Activated CD4-positive, alpha-beta T cell treated with anti-CD3 and anti-CD28 coated beads for 36 hours (primary cell): ENCODE results near the gene GOLGA8J. TPM values are rescaled to one million over a fixed set of nuclear protein-coding genes. Genes with fewer than 3 reads are reported as not detected.
"Not testable (repeated sequence)": the region's sequence is repeated elsewhere in the genome, so short reads cannot be mapped to it uniquely, and the experiment has no call there.

Experiments used
- ATAC-seq: fragments of 200-7000 bp; cut with Tn5 transposase; one replicate; pipeline ENCODE4 v1.10.0; 2021; ENCODE audit warnings: mild to moderate bottlenecking, moderate library complexity
- CTCF ChIA-PET: fragments of 350-600 bp; sonication (Branson Sonifier 250); formaldehyde crosslinking; loops from one replicate; lab custom pipeline; 2021; ENCODE audit warnings: antibody characterized with exemption; lab: Charles Lee
- POLR2A ChIA-PET: fragments of 350-600 bp; sonication (Branson Sonifier 250); formaldehyde crosslinking; loops from one replicate; lab custom pipeline; 2021; ENCODE audit warnings: antibody characterized with exemption, inconsistent platforms; lab: Charles Lee
- DNase-seq: peaks from one replicate; pipeline ENCODE4 v3.0.0-alpha.2; 2020
- H3K27ac Mint-ChIP-seq: one replicate; pipeline ENCODE4 v1.8.0; 2021; ENCODE audit warnings: mixed read lengths
- H3K27me3 Mint-ChIP-seq: one replicate; pipeline ENCODE4 v1.8.0; 2021; ENCODE audit warnings: mixed read lengths
- H3K36me3 Mint-ChIP-seq: one replicate; pipeline ENCODE4 v1.8.0; 2021; ENCODE audit warnings: low read depth, mixed read lengths
- H3K4me1 Mint-ChIP-seq: one replicate; pipeline ENCODE4 v1.8.0; 2021; ENCODE audit warnings: mixed read lengths
- H3K4me3 Mint-ChIP-seq: one replicate; pipeline ENCODE4 v1.8.0; 2021; ENCODE audit warnings: mild to moderate bottlenecking, moderate library complexity, mixed read lengths
- H3K9me3 Mint-ChIP-seq: one replicate; pipeline ENCODE4 v1.8.0; 2021; ENCODE audit warnings: low read depth, mixed read lengths
- intact Hi-C, 2 experiments: fragments of 100-400 bp; cut with DNase I in 1 of 2; cut with micrococcal nuclease in 1 of 2; formaldehyde crosslinking; loops; one replicate each; pipeline versions ENCODE4 v1.14.2 to v1.15.1; 2022 to 2024; cut with DNase I, micrococcal nuclease
- total RNA-seq, 2 experiments: library from RNA; stranded (reverse); gene quantifications; one replicate each; pipeline ENCODE4 v1.2.3, GENCODE V29; 2021

GOLGA8J gene
- under 1 TPM in 1 of 2 experiments, not detected in 1; 0.16 TPM for total RNA-seq

DNA sequence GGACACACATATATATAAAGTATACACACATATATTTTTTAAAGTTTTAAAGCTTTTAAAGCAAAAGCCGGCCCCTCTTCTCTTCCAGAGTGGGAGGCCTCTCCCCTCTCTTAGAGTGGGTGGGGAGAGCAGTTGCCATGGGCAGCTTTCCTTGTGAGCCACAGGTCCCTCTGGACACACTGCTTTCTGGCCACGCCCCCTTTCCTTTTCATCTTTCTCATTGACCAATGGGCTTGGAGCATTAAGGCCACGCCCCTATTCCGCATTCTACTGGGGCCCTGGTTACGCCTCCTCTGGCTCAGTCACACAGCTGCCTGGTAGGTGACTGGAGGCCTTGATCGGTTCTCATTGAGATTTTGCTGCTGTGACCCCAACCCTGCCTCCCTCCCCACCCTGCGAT, at the start of gene GOLGA8J:
Gene GOLGA8J (plus strand): TSS at position 301 of the 400 bp plus-strand sequence. CDS start 98 bp downstream, at position 399.
- H3K4me1 Mint-ChIP-seq, intact Hi-C loops, H3K9me3 Mint-ChIP-seq, H3K27me3 Mint-ChIP-seq, H3K27ac Mint-ChIP-seq, ATAC-seq, DNase-seq, H3K4me3 Mint-ChIP-seq, H3K36me3 Mint-ChIP-seq, POLR2A ChIA-PET, CTCF ChIA-PET: not testable (repeated sequence)

- ATAC-seq (no peak), DNase-seq (no peak)
- no peaks in the 10 kb centered on the region for H3K36me3 Mint-ChIP-seq
- H3K9me3 Mint-ChIP-seq = peaks cover 2% of the 10 kb centered on the region
- no peaks in the 10 kb centered on the region for H3K4me1 Mint-ChIP-seq
- ChIA-PET CTCF (no interaction called here), POLR2A (no interaction called here)
- H3K27ac Mint-ChIP-seq = no peak overlapping the region
- H3K27me3 Mint-ChIP-seq = peaks cover 24% of the 10 kb centered on the region
- H3K4me3 Mint-ChIP-seq = no peak overlapping the region
- intact Hi-C loops = no loop called here
Measured at GRCh38 chr15:30033211-30033610, 49.5 kb upstream of the GOLGA8J start.

DNA sequence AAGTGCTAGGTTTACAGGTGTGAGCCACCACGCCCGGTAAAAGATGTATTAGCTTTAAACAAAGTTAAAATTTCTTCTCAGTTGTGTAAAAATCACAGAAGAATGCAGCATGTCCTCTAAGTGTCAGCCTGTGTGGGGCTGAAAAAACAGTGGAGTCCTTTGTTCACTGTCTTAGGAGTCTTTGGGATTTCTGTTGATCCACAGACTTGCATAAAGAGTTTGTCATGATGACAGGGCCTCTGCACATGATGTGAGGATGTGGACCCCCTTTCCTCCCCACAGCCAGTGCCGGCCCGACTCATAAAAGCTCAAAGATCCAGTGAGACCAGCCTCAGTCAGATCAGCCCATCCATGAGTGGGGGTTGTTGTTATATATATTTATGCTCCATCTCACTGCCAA, 49.0 kb upstream of the GOLGA8J start:
- POLR2A ChIA-PET = no interaction called here
- no peaks in the 10 kb centered on the region for H3K36me3 Mint-ChIP-seq
- no peak overlapping the region for H3K27ac Mint-ChIP-seq
- no peaks in the 10 kb centered on the region for H3K4me1 Mint-ChIP-seq
- CTCF ChIA-PET = interaction anchor here (0.7 kb wide), 1 partner anchor 1930 kb away, joined by 3 read pairs; no protein-coding TSS in a partner anchor
- no peak overlapping the region for H3K4me3 Mint-ChIP-seq
- ATAC-seq = no peak
- no peak for DNase-seq
- H3K9me3 Mint-ChIP-seq = peaks cover 2% of the 10 kb centered on the region
- peaks cover 27% of the 10 kb centered on the region for H3K27me3 Mint-ChIP-seq
- intact Hi-C loops = no loop called here

DNA sequence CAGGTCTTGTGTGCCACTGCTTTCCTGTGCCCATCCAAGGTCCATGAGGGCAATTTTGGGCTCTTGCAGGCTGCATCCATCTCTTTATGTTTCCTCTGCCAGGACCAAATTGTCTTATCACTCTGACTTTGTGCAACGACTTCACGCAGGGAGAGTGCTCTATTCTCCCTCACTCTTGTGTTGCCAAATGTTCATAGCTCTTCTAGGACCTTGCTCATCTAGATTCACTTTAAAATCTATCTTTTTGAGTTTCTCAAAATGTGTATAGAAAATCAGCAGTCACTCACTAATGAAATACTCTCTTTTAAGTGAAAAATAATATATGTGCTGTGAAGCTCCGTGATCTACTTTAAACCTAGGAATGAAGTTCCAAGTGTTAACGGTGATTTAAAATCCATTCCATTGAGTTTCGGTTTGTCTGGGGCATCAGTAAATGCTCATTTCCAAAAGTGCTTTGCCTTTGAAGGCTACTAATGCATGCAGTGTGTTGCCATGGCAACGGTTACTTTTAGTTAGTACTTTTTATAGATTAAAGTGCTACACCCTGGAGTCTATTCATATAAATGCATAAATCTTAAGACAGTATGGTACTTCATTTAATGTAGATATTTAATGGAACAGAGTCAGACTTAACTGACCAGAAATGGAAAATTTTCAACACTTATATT, 46.6 kb upstream of the GOLGA8J start:
- CTCF ChIA-PET = interaction anchor here (0.6 kb wide), 1 partner anchor 12 kb away, joined by 3 read pairs; no protein-coding TSS in a partner anchor
- POLR2A ChIA-PET = no interaction called here

DNA sequence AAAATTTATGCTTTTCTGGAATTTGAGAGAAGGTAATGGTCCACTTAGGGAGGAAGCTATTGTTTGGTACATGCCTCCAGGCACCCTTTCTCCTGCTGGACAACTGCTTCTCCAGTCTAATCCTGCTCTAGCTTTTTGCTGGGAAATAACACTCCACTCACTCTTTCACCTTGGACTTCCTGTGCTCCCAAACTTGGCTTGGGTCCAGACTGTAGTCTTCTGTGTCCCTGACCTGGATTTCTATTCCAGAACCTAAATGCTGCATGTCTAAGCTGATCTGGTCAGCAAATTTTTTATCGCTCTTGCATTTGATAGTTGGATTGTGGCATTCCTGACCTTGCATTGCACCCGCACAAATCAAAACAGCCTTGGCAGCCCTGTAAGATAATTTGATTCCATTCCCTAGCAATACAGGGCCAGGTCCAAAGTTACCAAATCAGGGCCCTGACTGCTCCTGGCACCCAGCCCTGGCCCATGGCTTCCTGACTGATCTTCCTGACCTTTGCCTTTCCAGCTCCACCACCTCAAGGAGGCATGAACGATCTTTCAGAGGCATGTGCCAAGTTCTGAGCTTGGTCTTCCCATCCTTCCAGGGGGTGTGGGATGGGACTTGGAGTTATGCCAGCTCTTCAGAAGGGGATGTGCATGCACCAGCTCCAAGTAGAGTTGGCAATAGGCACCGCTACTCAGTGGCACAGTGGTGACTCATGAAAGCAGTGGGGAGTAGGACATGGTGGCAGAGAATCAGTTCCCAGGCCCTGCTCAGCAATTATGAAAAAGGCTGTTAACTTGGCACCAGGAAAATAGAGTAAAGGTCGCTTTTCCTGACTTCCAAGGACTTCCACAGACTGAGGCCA, 43.9 kb upstream of the GOLGA8J start:
- Mint-ChIP-seq H3K4me3 (no peak overlapping the region), H3K9me3 (no peaks in the 10 kb centered on the region), H3K4me1 (no peaks in the 10 kb centered on the region), H3K36me3 (no peaks in the 10 kb centered on the region), H3K27me3 (peaks cover 23% of the 10 kb centered on the region), H3K27ac (no peak overlapping the region)
- DNase-seq = no peak
- ATAC-seq = no peak
- POLR2A ChIA-PET = no interaction called here
- CTCF ChIA-PET = no interaction called here
- intact Hi-C loops = no loop called here

More for the DNA sequence above, 46.6 kb upstream of the GOLGA8J start:
- no peak for DNase-seq
- no peak overlapping the region for H3K4me3 Mint-ChIP-seq
- H3K27ac Mint-ChIP-seq = no peak overlapping the region
- H3K4me1 Mint-ChIP-seq = no peaks in the 10 kb centered on the region
- intact Hi-C loops = no loop called here
- H3K9me3 Mint-ChIP-seq = no peaks in the 10 kb centered on the region
- ATAC-seq = no peak
- H3K36me3 Mint-ChIP-seq = no peaks in the 10 kb centered on the region
- H3K27me3 Mint-ChIP-seq = peaks cover 25% of the 10 kb centered on the region

GRCh38 chr15:30041868-30042267, 40.9 kb upstream of the GOLGA8J start:
- POLR2A ChIA-PET = no interaction called here
- peaks cover 25% of the 10 kb centered on the region for H3K27me3 Mint-ChIP-seq
- no peak overlapping the region for H3K27ac Mint-ChIP-seq
- H3K36me3 Mint-ChIP-seq = no peaks in the 10 kb centered on the region
- DNase-seq = no peak
- CTCF ChIA-PET = no interaction called here
- no peak for ATAC-seq
- intact Hi-C loops = no loop called here
- H3K4me3 Mint-ChIP-seq = no peak overlapping the region
- H3K9me3 Mint-ChIP-seq = no peaks in the 10 kb centered on the region
- H3K4me1 Mint-ChIP-seq = no peaks in the 10 kb centered on the region

DNA sequence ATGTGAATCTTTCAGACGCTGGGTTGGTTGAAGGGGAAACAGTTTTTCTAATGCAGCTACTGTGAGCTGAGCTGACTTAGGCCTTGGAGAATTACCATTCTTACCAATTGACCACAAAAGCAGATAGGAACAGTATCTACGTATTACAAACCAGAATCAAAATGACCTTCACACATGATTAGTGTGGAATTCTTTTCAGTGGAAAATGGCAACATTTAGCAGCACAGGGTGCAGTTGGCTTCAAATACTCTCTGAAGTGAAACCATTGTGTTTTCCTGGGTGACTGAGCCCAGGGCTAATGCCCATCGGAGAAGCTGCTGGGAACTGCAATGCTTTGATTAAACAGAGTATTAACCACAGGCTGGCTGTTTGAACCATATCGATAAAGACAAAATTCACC, 40.2 kb upstream of the GOLGA8J start:
- H3K36me3 Mint-ChIP-seq = no peaks in the 10 kb centered on the region

GRCh38 chr15:30043211-30043655, 39.5 kb upstream of the GOLGA8J start:
- no peak for ATAC-seq
- Mint-ChIP-seq H3K4me3 (no peak overlapping the region), H3K27ac (no peak overlapping the region), H3K9me3 (no peaks in the 10 kb centered on the region), H3K4me1 (no peaks in the 10 kb centered on the region), H3K27me3 (peaks cover 20% of the 10 kb centered on the region), H3K36me3 (no peaks in the 10 kb centered on the region)
- DNase-seq = no peak
- ChIA-PET POLR2A (no interaction called here), CTCF (interaction anchor here (0.7 kb wide), 1 partner anchor 1026 kb away, joined by 3 read pairs; no protein-coding TSS in a partner anchor)
- intact Hi-C loops = no loop called here

More for the DNA sequence above, 40.2 kb upstream of the GOLGA8J start:
- Mint-ChIP-seq H3K4me3 (no peak overlapping the region), H3K9me3 (no peaks in the 10 kb centered on the region), H3K4me1 (no peaks in the 10 kb centered on the region), H3K27ac (no peak overlapping the region), H3K27me3 (peaks cover 20% of the 10 kb centered on the region)
- POLR2A ChIA-PET = no interaction called here
- intact Hi-C loops = no loop called here
- DNase-seq (no peak), ATAC-seq (no peak)
- CTCF ChIA-PET = interaction anchor here (0.7 kb wide), 1 partner anchor 1026 kb away, joined by 3 read pairs; no protein-coding TSS in a partner anchor

DNA sequence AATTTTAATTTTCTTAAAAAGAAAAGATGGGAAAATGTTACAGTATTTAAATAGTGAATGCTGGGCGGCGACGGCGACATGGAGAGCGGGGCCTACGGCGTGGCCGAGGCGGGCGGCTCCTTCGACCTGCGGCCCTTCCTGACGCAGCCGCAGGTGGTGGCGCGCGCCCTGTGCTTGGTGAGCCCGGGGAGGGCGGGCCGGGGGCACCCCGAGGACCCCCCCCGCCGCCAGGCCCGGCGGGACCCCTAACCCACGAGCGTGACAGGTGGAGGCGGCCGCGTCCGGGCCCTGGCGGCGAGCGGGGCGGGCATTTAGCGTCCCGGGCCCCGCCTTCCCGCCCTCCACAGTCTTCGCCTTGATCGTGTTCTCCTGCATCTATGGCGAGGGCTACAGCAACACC, 38.4 kb upstream of the GOLGA8J start:
- intact Hi-C loops = no loop called here
- peaks cover 16% of the 10 kb centered on the region for H3K27me3 Mint-ChIP-seq
- POLR2A ChIA-PET = no interaction called here

DNA sequence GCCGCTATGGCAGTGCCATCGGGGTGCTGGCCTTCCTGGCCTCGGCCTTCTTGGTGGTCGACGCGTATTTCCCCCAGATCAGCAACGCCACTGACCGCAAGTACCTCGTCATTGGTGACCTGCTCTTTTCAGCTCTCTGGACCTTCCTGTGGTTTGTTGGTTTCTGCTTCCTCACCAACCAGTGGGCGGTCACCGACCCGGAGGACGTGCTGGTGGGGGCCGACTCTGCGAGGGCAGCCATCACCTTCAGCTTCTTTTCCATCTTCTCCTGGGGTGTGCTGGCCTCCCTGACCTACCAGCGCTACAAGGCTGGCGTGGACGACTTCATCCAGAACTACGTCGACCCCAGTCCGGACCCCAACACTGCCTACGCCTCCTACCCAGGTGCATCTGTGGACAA, 37.9 kb upstream of the GOLGA8J start:
- intact Hi-C loops, H3K4me3 Mint-ChIP-seq, H3K9me3 Mint-ChIP-seq, H3K36me3 Mint-ChIP-seq, POLR2A ChIA-PET, H3K27ac Mint-ChIP-seq, H3K4me1 Mint-ChIP-seq, DNase-seq, ATAC-seq, CTCF ChIA-PET: not testable (repeated sequence)
- H3K27me3 Mint-ChIP-seq = peaks cover 16% of the 10 kb centered on the region

More for the DNA sequence above, 38.4 kb upstream of the GOLGA8J start:
- no peaks in the 10 kb centered on the region for H3K4me1 Mint-ChIP-seq
- CTCF ChIA-PET = no interaction called here
- H3K4me3 Mint-ChIP-seq = no peak overlapping the region
- no peaks in the 10 kb centered on the region for H3K36me3 Mint-ChIP-seq
- DNase-seq (no peak), ATAC-seq (no peak)
- H3K9me3 Mint-ChIP-seq = no peaks in the 10 kb centered on the region
- H3K27ac Mint-ChIP-seq = no peak overlapping the region

- H3K36me3 Mint-ChIP-seq, DNase-seq, H3K4me1 Mint-ChIP-seq, H3K27ac Mint-ChIP-seq, POLR2A ChIA-PET, intact Hi-C loops, ATAC-seq, H3K9me3 Mint-ChIP-seq, CTCF ChIA-PET, H3K4me3 Mint-ChIP-seq: not testable (repeated sequence)
- peaks cover 18% of the 10 kb centered on the region for H3K27me3 Mint-ChIP-seq
Measured at GRCh38 chr15:30045248-30046041, 37.3 kb upstream of the GOLGA8J start.
